PFSK-1 (cell line): ENCODE results near the gene RPS6KA4.

Source experiments
- POLR2AphosphoS5 ChIP-seq: IDR thresholded peaks from 2 replicates; pipeline ENCODE4 v1.6.1; 2012; ENCODE audit warnings: low read depth, mild to moderate bottlenecking, control low read depth, low read length, moderate library complexity
- SIN3A ChIP-seq: IDR thresholded peaks from 2 replicates; pipeline ENCODE4 v1.6.1; 2012; ENCODE audit warnings: mild to moderate bottlenecking, low read length, moderate library complexity, borderline replicate concordance; ENCODE audit not compliant: insufficient read depth
- TAF1 ChIP-seq: IDR thresholded peaks from 2 replicates; pipeline ENCODE4 v1.6.1; 2012; ENCODE audit warnings: low read length, control low read depth, borderline replicate concordance; ENCODE audit not compliant: insufficient read depth
- TF ChIP-seq, protein P1 (sequence below), 2 experiments: IDR thresholded peaks; 2 replicates each; pipeline versions ENCODE4 v1.6.1 to v1.8.0; 2011 to 2012; ENCODE audit warnings: low read depth in 2 of 2, low read length in 2 of 2, control low read depth in 1 of 2, inconsistent platforms in 1 of 2, mild to moderate bottlenecking in 1 of 2, moderate library complexity in 1 of 2; ENCODE audit not compliant: insufficient read depth in 1 of 2

DNA sequence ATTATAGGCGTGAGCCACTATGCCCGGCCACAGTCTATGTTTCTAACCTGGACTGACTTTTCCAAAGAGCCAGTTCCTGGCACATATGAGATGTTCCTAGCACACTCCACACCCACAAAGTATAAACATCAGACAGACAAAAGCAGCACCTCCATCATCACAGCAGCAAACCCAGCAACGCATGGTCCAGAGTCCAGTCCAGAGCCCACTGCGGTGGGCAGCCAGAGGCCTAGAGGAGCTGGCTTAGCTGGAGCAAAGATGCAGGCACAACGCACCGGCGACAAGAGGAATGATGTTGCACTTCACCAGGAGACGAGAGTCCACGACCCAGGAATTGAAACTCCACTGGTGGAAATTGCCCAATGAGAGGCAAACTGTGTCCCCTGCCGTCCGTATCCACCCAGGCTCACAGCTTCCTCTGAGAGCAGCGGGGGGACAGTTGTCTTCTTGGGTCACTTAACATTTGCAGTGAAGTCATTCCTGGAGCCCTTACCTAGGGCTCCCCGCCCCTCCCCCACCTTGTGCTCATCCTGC lies 36.6 kb downstream of the RPS6KA4 start:
- no peak for TF ChIP-seq TAF1
- no peak for TF ChIP-seq SIN3A
- no peak for TF ChIP-seq POLR2AphosphoS5
- TF ChIP-seq, protein P1, sequence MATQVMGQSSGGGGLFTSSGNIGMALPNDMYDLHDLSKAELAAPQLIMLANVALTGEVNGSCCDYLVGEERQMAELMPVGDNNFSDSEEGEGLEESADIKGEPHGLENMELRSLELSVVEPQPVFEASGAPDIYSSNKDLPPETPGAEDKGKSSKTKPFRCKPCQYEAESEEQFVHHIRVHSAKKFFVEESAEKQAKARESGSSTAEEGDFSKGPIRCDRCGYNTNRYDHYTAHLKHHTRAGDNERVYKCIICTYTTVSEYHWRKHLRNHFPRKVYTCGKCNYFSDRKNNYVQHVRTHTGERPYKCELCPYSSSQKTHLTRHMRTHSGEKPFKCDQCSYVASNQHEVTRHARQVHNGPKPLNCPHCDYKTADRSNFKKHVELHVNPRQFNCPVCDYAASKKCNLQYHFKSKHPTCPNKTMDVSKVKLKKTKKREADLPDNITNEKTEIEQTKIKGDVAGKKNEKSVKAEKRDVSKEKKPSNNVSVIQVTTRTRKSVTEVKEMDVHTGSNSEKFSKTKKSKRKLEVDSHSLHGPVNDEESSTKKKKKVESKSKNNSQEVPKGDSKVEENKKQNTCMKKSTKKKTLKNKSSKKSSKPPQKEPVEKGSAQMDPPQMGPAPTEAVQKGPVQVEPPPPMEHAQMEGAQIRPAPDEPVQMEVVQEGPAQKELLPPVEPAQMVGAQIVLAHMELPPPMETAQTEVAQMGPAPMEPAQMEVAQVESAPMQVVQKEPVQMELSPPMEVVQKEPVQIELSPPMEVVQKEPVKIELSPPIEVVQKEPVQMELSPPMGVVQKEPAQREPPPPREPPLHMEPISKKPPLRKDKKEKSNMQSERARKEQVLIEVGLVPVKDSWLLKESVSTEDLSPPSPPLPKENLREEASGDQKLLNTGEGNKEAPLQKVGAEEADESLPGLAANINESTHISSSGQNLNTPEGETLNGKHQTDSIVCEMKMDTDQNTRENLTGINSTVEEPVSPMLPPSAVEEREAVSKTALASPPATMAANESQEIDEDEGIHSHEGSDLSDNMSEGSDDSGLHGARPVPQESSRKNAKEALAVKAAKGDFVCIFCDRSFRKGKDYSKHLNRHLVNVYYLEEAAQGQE (IDR thresholded peaks at IDR 0.05; ENCODE audit: insufficient read depth in 1 of 2, low read depth in 2 of 2, low read length in 2 of 2) = no peak
